Ramos (cell line): Measurements from ENCODE around the gene AURKAIP1.
"Not testable (repeated sequence)": the region's sequence is repeated elsewhere in the genome, so short reads cannot be mapped to it uniquely, and the experiment has no call there.

ENCODE experiments used
- in situ Hi-C: fragments of 300-500 bp; cut with MboI; formaldehyde crosslinking; loops from one replicate; pipeline ENCODE4 v1.14.3; 2022; ENCODE audit warnings: low sequenced_read_pairs; ENCODE audit not compliant: unreplicated experiment

Gene AURKAIP1

DNA sequence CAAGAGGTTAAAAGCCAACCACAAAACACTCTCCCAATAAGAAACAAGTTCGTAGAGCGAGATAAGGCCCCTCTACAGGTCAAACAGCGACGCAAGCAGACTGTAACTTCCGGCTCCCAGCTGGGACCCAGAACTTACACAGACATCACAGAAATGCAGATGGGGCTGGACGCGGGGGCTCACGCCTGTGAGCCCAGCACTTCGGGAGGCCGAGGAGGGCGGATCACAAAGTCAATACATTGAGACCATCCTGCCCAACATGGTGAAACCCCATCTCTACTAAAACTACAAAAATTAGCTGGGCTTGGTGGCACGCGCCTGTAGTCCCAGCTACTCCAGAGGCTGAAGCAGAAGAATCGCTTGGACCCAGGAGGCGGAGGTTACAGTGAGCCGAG, 13.1 kb upstream of the AURKAIP1 start:
- in situ Hi-C loops = no loop called here

DNA sequence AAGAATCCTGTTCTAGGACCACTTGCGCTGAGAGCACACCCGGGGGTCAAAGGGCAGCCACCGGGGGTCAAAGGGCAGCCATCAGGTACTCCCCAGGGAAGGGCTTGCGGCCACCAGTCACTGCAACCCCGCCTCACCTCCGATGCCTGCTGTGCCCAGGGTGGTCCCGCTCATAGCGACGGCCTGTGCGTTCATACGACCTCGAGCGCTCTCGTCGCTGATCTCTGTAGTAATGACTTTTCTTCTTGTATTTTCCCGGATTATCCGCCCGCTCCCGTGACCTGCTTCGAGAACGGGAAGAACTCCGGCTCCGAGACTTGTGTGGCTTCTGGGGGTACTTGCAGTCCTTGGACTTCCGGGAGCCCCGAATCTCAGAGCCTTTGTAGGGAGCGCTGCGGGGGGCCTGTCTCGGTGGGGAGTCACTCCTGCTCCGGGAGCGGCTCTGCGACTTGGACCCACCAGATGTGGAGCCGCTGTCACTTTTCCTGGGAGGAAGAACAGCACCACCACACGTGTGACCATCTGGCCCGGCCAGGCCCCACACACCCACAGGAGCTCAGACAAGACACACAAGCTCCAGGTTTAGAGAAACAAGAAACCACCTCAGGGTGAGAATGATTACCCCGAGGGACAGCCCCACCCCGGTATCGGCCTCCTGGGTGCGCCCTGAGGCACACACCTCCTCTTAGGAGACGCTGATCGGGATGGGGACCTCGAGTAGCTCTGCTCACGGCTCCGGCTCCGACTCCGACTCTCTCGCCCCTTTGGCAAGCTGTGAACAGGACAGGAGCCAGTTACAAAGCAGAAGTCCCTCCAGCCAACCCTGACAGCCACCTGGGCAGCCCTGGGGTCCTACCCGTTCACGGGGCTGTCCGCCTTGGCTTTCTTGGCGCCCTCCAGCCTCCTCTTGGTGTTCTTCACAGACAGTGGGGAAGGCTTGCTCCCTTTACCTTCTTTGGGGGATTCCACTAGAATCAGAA, 12.4 kb upstream of the AURKAIP1 start:
- in situ Hi-C loops = no loop called here

DNA sequence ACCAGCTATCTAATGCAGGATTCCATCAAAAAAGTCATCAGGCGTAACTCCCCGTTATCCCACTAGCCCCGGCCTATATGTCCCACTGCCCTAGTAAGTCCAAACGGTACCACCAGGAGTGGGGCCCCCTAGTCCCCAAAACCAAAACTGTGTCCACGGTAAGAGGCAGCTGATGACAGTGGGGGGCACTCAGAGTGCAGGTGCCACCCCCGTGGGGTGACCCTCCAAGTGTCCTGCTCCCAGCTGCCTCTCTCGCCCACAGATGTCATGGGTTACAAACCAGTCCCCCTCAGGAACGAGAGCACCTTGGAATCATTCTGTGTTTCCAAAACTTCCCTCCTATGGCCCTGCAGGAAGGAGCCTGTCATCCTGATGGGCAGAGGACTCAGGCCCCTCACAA, 10.9 kb upstream of the AURKAIP1 start:
- in situ Hi-C loops = no loop called here

DNA sequence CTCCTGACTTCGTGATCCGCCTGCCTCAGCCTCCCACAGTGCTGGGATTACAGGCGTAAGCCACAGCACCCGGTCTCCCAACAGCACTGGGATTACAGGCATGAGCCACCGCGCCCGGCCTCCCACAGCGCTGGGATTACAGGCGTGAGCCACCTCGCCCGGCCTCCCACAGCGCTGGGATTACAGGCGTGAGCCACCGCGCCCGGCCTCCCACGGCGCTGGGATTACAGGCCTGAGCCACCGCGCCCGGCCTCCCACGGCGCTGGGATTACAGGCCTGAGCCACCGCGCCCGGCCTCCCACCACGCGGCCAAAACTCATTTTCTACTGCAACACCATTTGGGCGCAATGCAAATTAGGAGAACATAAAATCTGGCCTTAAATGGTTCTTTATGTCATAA, 10.3 kb upstream of the AURKAIP1 start:
- in situ Hi-C loops = not testable (repeated sequence)

DNA sequence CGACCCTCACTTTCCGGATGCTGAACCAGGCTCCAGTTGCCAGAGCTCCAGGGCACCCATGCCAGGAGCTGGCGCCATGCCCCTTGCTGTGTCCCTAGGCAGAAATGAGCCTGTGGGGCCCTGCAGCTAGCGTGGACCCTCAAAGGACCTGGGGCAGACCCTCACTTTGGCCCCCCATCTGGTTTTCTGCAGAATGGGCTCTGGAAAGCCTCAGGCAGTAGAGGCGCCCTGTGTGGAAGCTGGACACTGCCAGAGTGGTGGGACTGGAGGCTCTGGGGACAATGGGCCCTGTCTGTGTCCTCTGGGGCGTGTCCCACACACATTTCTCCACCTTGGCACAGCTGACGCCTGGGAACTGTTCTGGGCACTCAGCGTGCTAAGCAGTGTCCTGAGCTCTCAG, 6.3 kb upstream of the AURKAIP1 start:
- in situ Hi-C loops = no loop called here

DNA sequence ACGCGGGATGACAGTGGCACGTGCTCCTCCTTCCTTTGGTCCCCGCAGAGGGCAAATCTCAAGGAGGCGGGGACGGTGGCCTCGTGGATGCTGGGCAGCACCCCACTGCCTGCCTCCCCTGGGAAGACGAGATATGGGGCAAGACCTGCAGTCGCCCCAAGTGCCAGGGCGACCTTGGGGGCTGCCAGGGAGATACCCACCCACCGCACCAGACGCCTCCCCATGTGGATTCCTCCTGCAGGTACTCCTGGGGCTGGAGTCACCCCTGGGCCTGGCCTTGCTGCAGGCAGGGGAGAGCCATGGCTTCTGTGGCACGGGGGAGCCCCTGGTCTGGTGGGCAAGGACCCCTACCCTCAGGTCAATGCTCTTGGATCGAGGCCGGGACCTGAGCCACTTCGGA, 5.9 kb upstream of the AURKAIP1 start:
- in situ Hi-C loops = no loop called here

DNA sequence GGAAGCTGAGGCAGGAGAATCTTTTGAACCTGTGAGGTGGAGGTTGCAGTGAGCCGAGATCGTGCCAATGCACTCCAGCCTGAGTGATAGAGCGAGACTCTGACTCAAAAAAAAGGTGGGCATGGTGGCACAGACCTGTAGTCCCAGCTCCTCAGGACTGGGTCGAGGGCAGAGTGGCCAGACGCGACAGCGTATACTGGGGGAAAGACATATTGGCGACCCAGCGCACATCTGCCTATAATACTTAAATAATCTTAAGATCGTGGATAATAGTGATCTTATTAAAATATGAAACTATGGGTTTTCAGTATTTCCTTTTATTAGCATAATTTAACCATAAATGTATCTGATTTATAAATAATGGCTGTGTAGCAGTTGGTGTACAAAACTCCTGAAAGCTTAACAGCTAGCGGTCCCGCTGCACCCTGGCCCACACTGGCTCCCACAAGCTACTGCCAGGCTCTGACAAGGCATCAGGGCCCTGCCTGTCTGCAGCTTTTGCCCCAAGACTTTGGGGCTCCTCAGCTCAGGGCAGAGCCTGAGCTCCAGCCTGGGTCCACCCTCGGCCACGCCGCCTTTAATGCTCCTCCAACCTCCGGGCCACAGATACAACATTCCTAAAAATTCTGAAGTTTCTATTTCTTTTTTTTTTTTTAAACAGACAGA, 2.7 kb upstream of the AURKAIP1 start:
- in situ Hi-C loops = no loop called here

DNA sequence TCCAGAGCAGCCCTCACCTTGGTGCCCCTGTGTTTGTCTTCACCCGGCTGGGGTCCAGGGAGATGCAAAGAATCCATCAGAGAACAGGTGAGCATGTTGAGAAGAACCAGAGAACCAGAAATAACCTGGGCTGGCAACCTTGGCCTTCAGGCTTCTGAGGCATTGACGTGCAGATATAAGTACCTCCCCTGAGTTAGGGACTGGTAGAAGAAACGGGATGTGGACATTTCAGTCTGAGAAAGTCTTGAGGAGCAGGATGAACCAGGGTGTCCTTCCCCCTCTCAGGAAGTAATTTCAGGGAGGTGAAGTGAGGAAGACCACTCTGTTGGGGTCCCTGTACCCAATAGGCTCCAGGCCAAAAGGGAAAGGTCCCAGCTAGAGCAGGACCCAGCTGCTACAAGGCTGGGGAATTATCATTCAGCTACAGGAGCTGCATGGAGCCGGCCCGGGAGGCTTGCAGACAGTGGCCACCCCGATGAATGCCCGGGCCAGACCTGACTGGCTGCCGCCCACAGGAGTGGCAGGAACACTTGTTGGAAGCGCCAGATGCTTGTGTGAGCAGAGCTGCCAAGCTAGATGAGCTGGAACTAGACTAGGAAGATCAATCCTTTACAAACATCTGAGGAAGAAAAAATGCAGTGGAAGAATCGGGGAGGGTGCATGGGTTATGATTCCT, 1.7 kb upstream of the AURKAIP1 start:
- in situ Hi-C loops = no loop called here

DNA sequence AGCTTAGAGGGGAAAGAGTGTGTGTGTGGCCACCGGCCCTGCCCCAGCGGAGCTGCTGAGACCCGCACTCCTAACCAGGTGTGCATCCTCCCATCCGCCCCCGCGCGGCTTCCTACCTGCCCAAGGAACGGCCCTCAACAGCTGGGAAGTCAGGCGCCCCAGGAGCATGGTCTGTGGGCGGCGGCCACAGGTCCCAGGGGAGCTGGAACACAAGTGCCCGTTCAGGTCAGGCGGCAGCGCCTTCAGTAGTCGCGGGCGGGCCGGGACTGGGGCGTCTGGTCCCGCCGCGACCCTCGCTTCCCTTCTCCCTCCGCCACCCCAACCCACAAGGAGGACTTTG, 448 bp downstream of the AURKAIP1 start:
- in situ Hi-C loops = no loop called here

DNA sequence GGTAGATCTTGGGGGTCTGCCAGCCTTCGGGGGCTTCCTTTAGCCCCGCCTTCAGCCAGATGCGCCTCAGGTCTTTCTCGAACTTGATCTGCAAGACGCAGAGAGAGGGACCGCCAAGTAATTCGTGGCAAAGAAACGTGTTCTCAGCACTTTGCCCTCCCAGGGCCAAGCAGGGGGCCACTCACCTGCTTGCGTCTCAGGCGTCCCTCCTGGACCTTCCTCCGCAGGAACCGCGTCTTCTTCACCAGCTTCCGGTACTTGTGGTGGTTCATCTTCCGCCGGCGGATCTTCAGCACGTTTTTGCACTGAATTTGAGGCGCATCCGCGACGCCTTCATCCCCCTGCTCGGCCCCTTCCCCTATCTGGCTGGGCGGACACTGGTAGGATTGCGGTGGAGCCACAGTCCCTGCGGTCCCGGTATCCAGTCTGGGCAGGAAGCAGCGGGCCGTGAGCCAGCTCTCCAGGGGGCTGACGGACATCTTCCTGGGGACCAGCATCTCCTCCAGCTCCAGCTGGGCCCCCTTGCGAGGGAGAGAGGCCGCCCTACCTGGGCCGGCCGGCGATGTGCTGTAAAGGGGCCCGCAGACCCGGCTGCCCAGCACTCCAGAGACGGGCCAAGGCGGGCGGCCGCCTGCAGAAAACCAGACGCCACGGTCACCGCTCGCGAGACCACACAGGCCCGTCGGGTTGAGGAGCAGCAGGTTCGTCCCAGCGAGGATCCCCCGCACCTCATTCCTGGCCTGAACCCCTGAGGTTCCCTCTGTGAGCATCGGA, 1.0 kb downstream of the AURKAIP1 start:
- in situ Hi-C loops = no loop called here

DNA sequence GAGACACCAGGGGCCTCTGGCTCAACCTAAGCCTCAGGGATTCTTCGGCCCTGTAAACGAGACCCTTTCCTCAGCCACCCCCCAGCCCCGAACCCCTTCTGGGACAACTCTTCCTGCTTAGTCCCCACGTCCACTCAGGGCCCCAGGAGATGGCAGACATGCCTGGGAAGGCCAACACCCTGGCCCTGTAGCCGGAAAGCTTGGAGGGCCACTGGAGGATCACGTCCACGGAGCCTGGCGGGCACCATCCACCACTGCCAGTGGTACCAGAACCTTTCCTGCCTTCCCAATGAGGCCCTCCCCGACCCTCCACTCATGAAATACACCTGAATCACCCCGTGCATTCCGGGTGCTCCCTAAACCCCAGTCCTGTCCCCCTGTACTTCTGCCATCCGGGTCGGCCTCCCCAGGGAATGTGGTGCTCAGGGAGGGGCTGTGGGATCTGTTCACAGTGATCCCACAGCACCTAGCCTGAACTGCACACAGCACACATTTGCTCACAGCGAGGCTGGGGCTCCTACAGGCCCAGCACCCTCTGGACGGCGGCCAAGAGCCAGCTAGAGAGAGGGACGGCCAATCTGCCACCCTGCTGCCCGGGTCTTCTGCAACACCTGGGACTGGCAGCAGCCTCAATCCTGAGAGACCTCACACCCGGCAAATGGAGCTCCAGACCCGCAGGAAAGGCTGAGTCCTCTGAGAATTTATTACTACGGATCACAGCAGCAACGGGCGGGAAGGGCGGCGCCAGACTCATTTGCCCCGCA, 1.8 kb downstream of the AURKAIP1 start:
- in situ Hi-C loops = no loop called here

DNA sequence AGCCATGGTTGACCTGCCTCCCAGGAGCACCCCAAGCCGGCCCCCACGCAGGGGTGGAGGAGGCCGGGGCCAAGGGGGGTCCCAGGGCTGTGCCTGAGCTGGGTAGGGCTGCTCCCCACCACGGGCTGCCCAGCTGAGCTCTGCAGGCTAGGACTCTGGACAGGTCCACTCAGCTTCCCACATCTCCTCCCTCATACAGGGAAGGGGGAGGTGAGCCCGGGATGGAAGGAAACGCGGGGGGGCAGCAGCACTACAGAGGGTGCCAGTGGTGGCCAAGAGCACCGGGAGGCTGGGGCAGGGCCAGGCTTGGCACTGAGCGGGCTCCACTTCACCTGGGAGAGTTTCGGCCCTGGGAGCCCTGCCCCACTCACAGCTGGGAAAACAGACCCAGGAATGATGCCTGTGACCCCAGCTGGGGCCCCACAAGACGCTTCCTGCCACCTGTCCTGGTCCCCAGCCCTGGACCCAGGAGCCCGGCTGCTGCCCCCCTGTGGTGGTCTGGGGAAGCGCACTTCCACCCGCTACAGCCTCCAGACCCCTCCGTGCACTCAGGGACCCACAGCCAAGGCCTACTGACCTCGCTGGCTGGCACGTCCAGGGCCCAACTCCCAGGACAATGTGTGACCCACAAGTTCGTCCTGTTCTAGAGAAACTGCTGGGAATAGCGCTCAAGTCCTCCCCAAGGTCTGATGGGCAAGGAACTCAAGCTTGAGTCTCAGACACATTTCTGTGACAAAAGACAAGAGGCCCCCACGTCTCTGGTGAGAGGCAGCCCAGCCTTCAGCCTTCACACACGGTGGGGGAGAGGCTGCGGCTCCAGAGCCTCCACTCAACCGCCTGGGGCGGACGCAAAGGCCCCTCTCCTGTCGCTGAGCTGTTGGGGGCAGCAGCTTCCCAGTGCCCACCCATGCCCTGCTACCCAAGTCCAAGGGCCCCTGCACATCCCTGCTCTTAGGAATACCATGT, 3.0 kb downstream of the AURKAIP1 start:
- in situ Hi-C loops = no loop called here

DNA sequence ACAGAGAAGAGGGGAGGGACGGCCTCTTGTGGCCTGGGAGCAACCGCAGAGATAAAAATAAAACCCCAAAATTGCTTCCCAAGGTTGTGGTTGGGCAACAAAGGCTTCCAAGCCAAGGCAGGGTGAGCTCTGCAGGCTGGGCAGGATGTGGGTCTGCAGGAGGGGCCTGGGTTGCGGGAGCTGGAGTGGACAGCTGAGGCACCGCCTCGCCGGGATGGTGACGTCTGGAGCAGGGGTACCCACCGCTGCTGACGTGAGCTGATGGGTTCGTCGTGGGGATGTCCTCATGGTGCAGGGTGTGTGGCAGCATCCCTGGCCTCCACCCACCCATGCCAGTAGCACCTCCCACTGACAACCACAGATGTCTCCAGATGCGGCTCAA, 3.7 kb downstream of the AURKAIP1 start:
- in situ Hi-C loops = no loop called here

DNA sequence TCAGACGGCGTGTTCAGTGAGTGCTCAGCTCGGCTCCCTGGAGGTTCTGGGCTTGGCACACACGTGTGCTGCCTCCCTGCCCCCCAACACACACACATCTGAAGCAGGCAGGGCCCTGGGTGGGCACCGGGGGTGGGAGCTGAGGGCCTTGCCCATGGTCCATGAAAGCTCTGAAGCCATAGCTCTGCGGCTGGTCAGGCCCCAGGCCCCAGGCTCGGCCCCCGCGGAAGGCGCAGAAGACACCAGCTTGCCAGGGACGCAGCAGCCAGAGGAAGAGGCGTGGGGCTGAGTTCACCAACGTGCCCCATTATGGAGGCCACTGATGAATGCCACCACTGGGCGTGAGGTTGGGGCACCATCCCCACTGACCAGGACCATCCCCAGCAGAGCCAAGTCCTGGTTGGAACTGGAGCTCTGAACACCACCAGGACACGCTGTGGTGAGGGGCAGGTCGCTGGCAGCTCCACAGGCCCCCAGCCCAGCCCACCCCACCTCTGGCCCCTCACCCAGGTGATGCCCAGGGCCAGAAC, 4.2 kb downstream of the AURKAIP1 start:
- in situ Hi-C loops = no loop called here

DNA sequence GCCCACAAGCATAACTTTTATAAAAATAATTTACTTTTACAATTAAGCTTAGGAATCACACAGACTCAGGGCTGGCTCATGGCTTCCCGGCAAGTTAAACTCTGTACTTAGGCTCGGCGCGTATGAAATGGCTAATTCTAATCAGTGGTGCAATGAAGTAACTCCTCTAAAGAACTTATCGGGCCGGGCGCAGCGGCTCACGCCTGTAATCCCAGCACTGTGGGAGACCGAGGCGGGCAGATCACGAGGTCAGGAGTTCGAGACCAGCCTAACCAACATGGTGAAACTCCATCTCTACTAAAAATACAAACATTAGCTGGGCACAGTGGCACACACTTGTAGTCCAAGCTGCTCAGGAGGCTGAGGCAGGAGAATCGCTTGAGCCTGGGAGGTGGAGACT, 4.9 kb downstream of the AURKAIP1 start:
- in situ Hi-C loops = not testable (repeated sequence)

DNA sequence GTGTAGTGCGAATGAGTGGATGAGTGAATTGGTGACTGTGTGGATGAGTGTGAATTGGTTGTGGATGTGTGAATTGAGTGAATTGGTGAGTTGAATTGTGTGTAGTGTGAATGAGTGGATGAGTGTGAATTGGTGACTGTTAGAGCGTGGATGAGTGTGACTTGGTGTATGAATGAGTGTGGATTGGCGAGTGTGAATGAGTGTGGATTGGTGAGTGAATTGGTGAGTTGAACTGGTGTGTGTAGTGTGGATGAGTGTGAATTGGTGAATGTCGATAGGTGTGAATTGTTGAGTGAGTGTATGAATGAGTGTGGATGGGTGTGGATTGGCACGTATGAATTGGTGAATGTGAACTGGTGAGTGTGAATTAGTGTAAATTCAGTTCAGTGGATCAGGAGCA, 7.7 kb downstream of the AURKAIP1 start:
- in situ Hi-C loops = no loop called here

DNA sequence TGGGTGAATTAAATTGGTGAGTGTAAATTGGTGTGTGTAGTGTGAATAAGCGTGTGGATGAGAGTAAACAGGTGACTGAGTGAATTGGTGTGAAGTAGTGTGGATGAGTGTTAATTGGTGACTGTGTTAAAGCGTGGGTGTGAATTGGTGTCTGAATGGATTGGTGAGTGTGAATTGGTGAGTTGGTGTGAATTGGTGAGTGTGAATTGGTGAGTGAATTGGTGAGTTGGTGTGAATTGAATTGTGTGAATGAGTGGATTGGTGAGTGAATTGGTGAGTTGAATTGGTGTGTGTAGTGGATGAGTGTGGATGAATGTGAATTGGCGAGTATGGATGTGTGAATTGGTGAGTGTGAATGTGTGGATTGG, 8.3 kb downstream of the AURKAIP1 start:
- in situ Hi-C loops = no loop called here

DNA sequence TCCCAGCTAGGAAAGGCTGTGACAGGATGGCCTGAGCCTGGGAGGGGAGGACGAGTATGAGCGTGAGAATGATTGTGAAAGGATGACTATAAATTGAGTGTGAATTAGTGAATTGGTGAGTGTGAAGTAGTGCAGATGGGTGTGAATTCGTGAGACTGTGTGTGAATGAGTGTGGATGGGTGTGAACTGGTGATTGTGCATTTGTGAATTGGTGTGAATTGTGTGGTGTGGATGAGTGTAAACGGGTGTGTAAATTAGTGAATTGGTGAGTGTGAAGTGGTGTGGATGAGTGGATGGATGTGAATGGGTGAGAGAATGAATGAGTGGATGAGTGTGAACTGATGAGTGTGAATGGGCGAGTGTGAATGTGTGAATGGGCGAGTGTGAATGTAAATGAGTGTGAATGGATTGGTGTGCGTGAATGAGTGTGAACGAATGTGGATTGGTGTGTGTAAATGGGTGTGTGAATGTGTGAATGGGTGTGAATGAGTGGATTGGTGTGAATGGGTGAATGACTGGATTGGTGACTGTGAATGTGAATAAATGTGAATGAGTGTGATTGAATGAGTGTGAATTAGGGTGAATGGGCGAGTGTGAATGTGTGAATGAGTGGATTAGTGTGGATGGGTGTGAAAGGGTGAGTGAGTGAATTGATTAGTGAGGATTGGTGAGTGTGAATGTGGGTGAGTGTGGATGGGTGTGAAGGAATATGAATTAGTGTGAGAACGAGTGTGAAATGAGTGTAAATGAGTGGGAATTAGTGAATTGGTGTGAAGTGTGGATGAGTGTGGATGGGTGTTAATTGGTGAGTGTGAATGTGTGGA, 8.9 kb downstream of the AURKAIP1 start:
- in situ Hi-C loops = no loop called here
